Measurements from ENCODE around the gene BOK. TPM values are rescaled to one million over a fixed set of nuclear protein-coding genes. Genes with fewer than 3 reads are reported as not detected.

Gene BOK
- total RNA-seq, 1 donor from 2014 or later = 64.9 TPM

GRCh38 chr2:241568726-241569125, 10.2 kb downstream of the BOK start:
- Histone ChIP-seq H3K36me3 (ENCODE audit: insufficient read depth, low read length) (peaks cover 3% of the 10 kb centered on the region), H3K4me2 (ENCODE audit: low read length) (no peak overlapping the region), H3K27ac (ENCODE audit: low read depth, low read length) (no peak overlapping the region), H3K9me3 (ENCODE audit: insufficient read depth, low read depth, low read length) (no peaks in the 10 kb centered on the region), H3K27me3 (ENCODE audit: insufficient read depth, low read length) (no peaks in the 10 kb centered on the region), H3K4me1 (ENCODE audit: insufficient read depth, low read length) (no peaks in the 10 kb centered on the region), H2AFZ (ENCODE audit: low read depth, low read length) (no peak overlapping the region), H3K79me2 (ENCODE audit: insufficient read depth, low read length) (peaks cover 27% of the 10 kb centered on the region), H3K4me3 (ENCODE audit: insufficient read depth, low read depth, low read length) (no peak overlapping the region), H3K9ac (ENCODE audit: low read length) (no peak overlapping the region), H4K20me1 (ENCODE audit: insufficient read depth, low read length) (peaks cover 69% of the 10 kb centered on the region)
- H3K9me3 Mint-ChIP-seq (ENCODE audit: unreplicated experiment) = no peaks in the 10 kb centered on the region
- DNase-seq (ENCODE audit: low read depth) (no peak), FAIRE-seq (no peak)
- TF ChIP-seq CTCF (IDR thresholded peaks at IDR 0.05; ENCODE audit: insufficient read depth, low read depth, low read length) (no peak), EZH2 (IDR thresholded peaks at IDR 0.05; ENCODE audit: insufficient read depth, low read length) (no peak)
- H3K36me3 Mint-ChIP-seq (ENCODE audit: low read depth, unreplicated experiment) = peaks cover 14% of the 10 kb centered on the region
- H3K4me1 Mint-ChIP-seq (ENCODE audit: low read depth, unreplicated experiment) = peaks cover 4% of the 10 kb centered on the region
- H3K27me3 Mint-ChIP-seq (ENCODE audit: low read depth, unreplicated experiment) = no peaks in the 10 kb centered on the region
- no peak overlapping the region for H3K27ac Mint-ChIP-seq (ENCODE audit: unreplicated experiment)
- no peak overlapping the region for H3K4me3 Mint-ChIP-seq (ENCODE audit: unreplicated experiment)

- TF ChIP-seq CTCF (IDR thresholded peaks at IDR 0.05; ENCODE audit: insufficient read depth, low read depth, low read length) (no peak), EZH2 (IDR thresholded peaks at IDR 0.05; ENCODE audit: insufficient read depth, low read length) (no peak)
- no peak overlapping the region for H3K4me3 Mint-ChIP-seq (ENCODE audit: unreplicated experiment)
- H3K27ac Mint-ChIP-seq (ENCODE audit: unreplicated experiment) = no peak overlapping the region
- H3K9me3 Mint-ChIP-seq (ENCODE audit: unreplicated experiment) = no peaks in the 10 kb centered on the region
- Histone ChIP-seq H3K4me2 (ENCODE audit: low read length) (no peak overlapping the region), H3K9ac (ENCODE audit: low read length) (no peak overlapping the region), H3K4me1 (ENCODE audit: insufficient read depth, low read length) (no peaks in the 10 kb centered on the region), H3K79me2 (ENCODE audit: insufficient read depth, low read length) (peaks cover 17% of the 10 kb centered on the region), H3K27ac (ENCODE audit: low read depth, low read length) (no peak overlapping the region), H3K4me3 (ENCODE audit: insufficient read depth, low read depth, low read length) (no peak overlapping the region), H3K36me3 (ENCODE audit: insufficient read depth, low read length) (peaks cover 3% of the 10 kb centered on the region), H3K27me3 (ENCODE audit: insufficient read depth, low read length) (no peaks in the 10 kb centered on the region), H4K20me1 (ENCODE audit: insufficient read depth, low read length) (peaks cover 61% of the 10 kb centered on the region), H3K9me3 (ENCODE audit: insufficient read depth, low read depth, low read length) (no peaks in the 10 kb centered on the region), H2AFZ (ENCODE audit: low read depth, low read length) (no peak overlapping the region)
- no peak for FAIRE-seq
- H3K4me1 Mint-ChIP-seq (ENCODE audit: low read depth, unreplicated experiment) = peaks cover 4% of the 10 kb centered on the region
- peaks cover 14% of the 10 kb centered on the region for H3K36me3 Mint-ChIP-seq (ENCODE audit: low read depth, unreplicated experiment)
- no peaks in the 10 kb centered on the region for H3K27me3 Mint-ChIP-seq (ENCODE audit: low read depth, unreplicated experiment)
- no peak for DNase-seq (ENCODE audit: low read depth)
These were observed 11.3 kb downstream of the BOK start for GRCh38 chr2:241569831-241570281.

- Histone ChIP-seq H3K27me3 (ENCODE audit: insufficient read depth, low read length) (no peaks in the 10 kb centered on the region), H3K27ac (ENCODE audit: low read depth, low read length) (no peak overlapping the region), H4K20me1 (ENCODE audit: insufficient read depth, low read length) (peaks cover 67% of the 10 kb centered on the region), H3K9me3 (ENCODE audit: insufficient read depth, low read depth, low read length) (no peaks in the 10 kb centered on the region), H2AFZ (ENCODE audit: low read depth, low read length) (no peak overlapping the region), H3K79me2 (ENCODE audit: insufficient read depth, low read length) (peaks cover 11% of the 10 kb centered on the region), H3K36me3 (ENCODE audit: insufficient read depth, low read length) (peaks cover 5% of the 10 kb centered on the region), H3K4me3 (ENCODE audit: insufficient read depth, low read depth, low read length) (no peak overlapping the region), H3K9ac (ENCODE audit: low read length) (no peak overlapping the region), H3K4me2 (ENCODE audit: low read length) (no peak overlapping the region), H3K4me1 (ENCODE audit: insufficient read depth, low read length) (no peaks in the 10 kb centered on the region)
- Mint-ChIP-seq H3K36me3 (ENCODE audit: low read depth, unreplicated experiment) (peaks cover 20% of the 10 kb centered on the region), H3K9me3 (ENCODE audit: unreplicated experiment) (no peaks in the 10 kb centered on the region), H3K4me1 (ENCODE audit: low read depth, unreplicated experiment) (peaks cover 8% of the 10 kb centered on the region), H3K4me3 (ENCODE audit: unreplicated experiment) (no peak overlapping the region), H3K27ac (ENCODE audit: unreplicated experiment) (peak overlapping the region; percentile 47), H3K27me3 (ENCODE audit: low read depth, unreplicated experiment) (no peaks in the 10 kb centered on the region)
- FAIRE-seq = no peak
- no peak for TF ChIP-seq EZH2 (IDR thresholded peaks at IDR 0.05; ENCODE audit: insufficient read depth, low read length)
- no peak for TF ChIP-seq CTCF (IDR thresholded peaks at IDR 0.05; ENCODE audit: insufficient read depth, low read depth, low read length)
- no peak for DNase-seq (ENCODE audit: low read depth)
These were observed 12.5 kb downstream of the BOK start for GRCh38 chr2:241570961-241571581.

Measured in astrocyte (in vitro differentiated cells and primary cell).